Measurements from ENCODE around the gene APLP2. TPM values are rescaled to one million over a fixed set of nuclear protein-coding genes. Genes with fewer than 3 reads are reported as not detected.

APLP2 gene
- total RNA-seq, 2 experiments from 2014 or later: 25.5 to 29.8 TPM

- POLR2A ChIA-PET: no interaction called here
- Mint-ChIP-seq H3K9me3 (no peaks in the 10 kb centered on the region), H3K27ac (no peak overlapping the region), H3K4me1 (ENCODE audit: low read depth) (no peaks in the 10 kb centered on the region), H3K4me3 (no peak overlapping the region), H3K36me3 (ENCODE audit: low read depth) (no peaks in the 10 kb centered on the region), H3K27me3 (peaks cover 19% of the 10 kb centered on the region)
- intact Hi-C loops (cut with micrococcal nuclease): no loop called here
- ATAC-seq (no peak), DNase-seq (no peak)
- CTCF ChIA-PET: no interaction called here
- no peak for TF ChIP-seq CTCF (IDR thresholded peaks at IDR 0.05)
These were observed 7.7 kb upstream of the APLP2 start for GRCh38 chr11:130062026-130062425.

- ChIA-PET CTCF (no interaction called here), POLR2A (interaction anchor here (0.6 kb wide), 1 partner anchor 202 kb away, joined by 3 read pairs; no protein-coding TSS in a partner anchor)
- no peak for ATAC-seq
- no peak overlapping the region for H3K27ac Mint-ChIP-seq
- intact Hi-C loops (cut with micrococcal nuclease): no loop called here
- no peak overlapping the region for H3K4me3 Mint-ChIP-seq
- H3K27me3 Mint-ChIP-seq: peaks cover 17% of the 10 kb centered on the region
- TF ChIP-seq CTCF (IDR thresholded peaks at IDR 0.05): no peak
- H3K9me3 Mint-ChIP-seq: no peaks in the 10 kb centered on the region
- H3K36me3 Mint-ChIP-seq (ENCODE audit: low read depth): no peaks in the 10 kb centered on the region
- peaks cover 3% of the 10 kb centered on the region for H3K4me1 Mint-ChIP-seq (ENCODE audit: low read depth)
- no peak for DNase-seq
These were observed 6.2 kb upstream of the APLP2 start for GRCh38 chr11:130063451-130063850.

GRCh38 chr11:130064596-130064995 lies 5.1 kb upstream of the APLP2 start:
- ChIA-PET CTCF (interaction anchor here (1.2 kb wide), 1 partner anchor 68 kb away, joined by 3 read pairs; no protein-coding TSS in a partner anchor), POLR2A (no interaction called here)
- intact Hi-C loops (cut with micrococcal nuclease): no loop called here
- no peak for TF ChIP-seq CTCF (IDR thresholded peaks at IDR 0.05)
- Mint-ChIP-seq H3K4me3 (no peak overlapping the region), H3K27me3 (peaks cover 17% of the 10 kb centered on the region), H3K9me3 (no peaks in the 10 kb centered on the region), H3K27ac (no peak overlapping the region), H3K36me3 (ENCODE audit: low read depth) (no peaks in the 10 kb centered on the region), H3K4me1 (ENCODE audit: low read depth) (peaks cover 9% of the 10 kb centered on the region)
- ATAC-seq: no peak
- DNase-seq: no peak

- H3K4me1 Mint-ChIP-seq (ENCODE audit: low read depth): peaks cover 14% of the 10 kb centered on the region
- no peaks in the 10 kb centered on the region for H3K36me3 Mint-ChIP-seq (ENCODE audit: low read depth)
- H3K27ac Mint-ChIP-seq: no peak overlapping the region
- no peak for ATAC-seq
- TF ChIP-seq CTCF (IDR thresholded peaks at IDR 0.05): no peak
- no peak for DNase-seq
- no peaks in the 10 kb centered on the region for H3K9me3 Mint-ChIP-seq
- no peak overlapping the region for H3K4me3 Mint-ChIP-seq
- intact Hi-C loops (cut with micrococcal nuclease): no loop called here
- ChIA-PET POLR2A (interaction anchor here (1.3 kb wide), 1 partner anchor 62 kb away, joined by 4 read pairs; no protein-coding TSS in a partner anchor), CTCF (interaction anchor here (0.6 to 1.0 kb wide), 2 partner anchors 10 to 238 kb away, joined by 3 to 4 read pairs; no protein-coding TSS in a partner anchor)
- peaks cover 17% of the 10 kb centered on the region for H3K27me3 Mint-ChIP-seq
These were observed 3.4 kb upstream of the APLP2 start for GRCh38 chr11:130066338-130066737.

- DNase-seq (no peak), ATAC-seq (no peak)
- H3K9me3 Mint-ChIP-seq: no peaks in the 10 kb centered on the region
- ChIA-PET POLR2A (no interaction called here), CTCF (no interaction called here)
- intact Hi-C loops (cut with micrococcal nuclease): loop anchor here (2.0 kb wide), 1 partner anchor 66 kb away; the partner anchor contains the start of gene PRDM10
- H3K36me3 Mint-ChIP-seq (ENCODE audit: low read depth): no peaks in the 10 kb centered on the region
- peaks cover 20% of the 10 kb centered on the region for H3K4me1 Mint-ChIP-seq (ENCODE audit: low read depth)
- H3K4me3 Mint-ChIP-seq: peak overlapping the region; percentile 85
- peak overlapping the region; percentile 87 for H3K27ac Mint-ChIP-seq
- no peak for TF ChIP-seq CTCF (IDR thresholded peaks at IDR 0.05)
- peaks cover 18% of the 10 kb centered on the region for H3K27me3 Mint-ChIP-seq
These were observed 1.1 kb upstream of the APLP2 start for GRCh38 chr11:130068546-130068985.

All from activated CD8-positive, alpha-beta T cell treated with anti-CD3 and anti-CD28 coated beads for 36 hours (primary cell).